ENCODE results near the gene TTBK2. TPM values are rescaled to one million over a fixed set of nuclear protein-coding genes. Genes with fewer than 3 reads are reported as not detected.

Gene TTBK2
- total RNA-seq, 1 experiment from 2014 or later, result 18.6 TPM

GRCh38 chr15:42695527-42696071 is 225.0 kb downstream of the TTBK2 start (continued):
- TF ChIP-seq, protein P1, sequence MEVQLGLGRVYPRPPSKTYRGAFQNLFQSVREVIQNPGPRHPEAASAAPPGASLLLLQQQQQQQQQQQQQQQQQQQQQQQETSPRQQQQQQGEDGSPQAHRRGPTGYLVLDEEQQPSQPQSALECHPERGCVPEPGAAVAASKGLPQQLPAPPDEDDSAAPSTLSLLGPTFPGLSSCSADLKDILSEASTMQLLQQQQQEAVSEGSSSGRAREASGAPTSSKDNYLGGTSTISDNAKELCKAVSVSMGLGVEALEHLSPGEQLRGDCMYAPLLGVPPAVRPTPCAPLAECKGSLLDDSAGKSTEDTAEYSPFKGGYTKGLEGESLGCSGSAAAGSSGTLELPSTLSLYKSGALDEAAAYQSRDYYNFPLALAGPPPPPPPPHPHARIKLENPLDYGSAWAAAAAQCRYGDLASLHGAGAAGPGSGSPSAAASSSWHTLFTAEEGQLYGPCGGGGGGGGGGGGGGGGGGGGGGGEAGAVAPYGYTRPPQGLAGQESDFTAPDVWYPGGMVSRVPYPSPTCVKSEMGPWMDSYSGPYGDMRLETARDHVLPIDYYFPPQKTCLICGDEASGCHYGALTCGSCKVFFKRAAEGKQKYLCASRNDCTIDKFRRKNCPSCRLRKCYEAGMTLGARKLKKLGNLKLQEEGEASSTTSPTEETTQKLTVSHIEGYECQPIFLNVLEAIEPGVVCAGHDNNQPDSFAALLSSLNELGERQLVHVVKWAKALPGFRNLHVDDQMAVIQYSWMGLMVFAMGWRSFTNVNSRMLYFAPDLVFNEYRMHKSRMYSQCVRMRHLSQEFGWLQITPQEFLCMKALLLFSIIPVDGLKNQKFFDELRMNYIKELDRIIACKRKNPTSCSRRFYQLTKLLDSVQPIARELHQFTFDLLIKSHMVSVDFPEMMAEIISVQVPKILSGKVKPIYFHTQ (CRISPR knock-in tag; IDR thresholded peaks at IDR 0.05), result no peak
- TF ChIP-seq GTF2I (CRISPR knock-in tag; conservative IDR thresholded peaks at IDR 0.05), result no peak
- no peak for TF ChIP-seq IRF2 (CRISPR knock-in tag; IDR thresholded peaks at IDR 0.05; ENCODE audit: borderline replicate concordance, low read depth)
- TF ChIP-seq AFF4 (CRISPR knock-in tag; IDR thresholded peaks at IDR 0.05; ENCODE audit: borderline replicate concordance), result no peak
- TF ChIP-seq ZMAT4 (CRISPR knock-in tag; IDR thresholded peaks at IDR 0.05), result no peak
- TF ChIP-seq ZNF281 (CRISPR knock-in tag; IDR thresholded peaks at IDR 0.05), result no peak
- no peak for TF ChIP-seq ZNF423 (CRISPR knock-in tag; IDR thresholded peaks at IDR 0.05)
- TF ChIP-seq TEAD4 (CRISPR knock-in tag; IDR thresholded peaks at IDR 0.05), result no peak
- TF ChIP-seq NR1H2 (CRISPR knock-in tag; IDR thresholded peaks at IDR 0.05), result no peak

- no peak for ATAC-seq
- CTCF ChIA-PET, result interaction anchor here (1.1 kb wide), 1 partner anchor 531 kb away, joined by 3 read pairs; no protein-coding TSS in a partner anchor
- Mint-ChIP-seq H3K27me3 (ENCODE audit: low read depth) (no peaks in the 10 kb centered on the region), H3K27ac (no peak overlapping the region), H3K9me3 (no peaks in the 10 kb centered on the region), H3K4me3 (no peak overlapping the region), H3K4me1 (no peaks in the 10 kb centered on the region), H3K36me3 (no peaks in the 10 kb centered on the region; the same call in 1 of the 2 replicates)
- POLR2A ChIA-PET, result no interaction called here
- no peak for DNase-seq (ENCODE audit: low spot score)
- no peak for TF ChIP-seq ETV6 (CRISPR knock-in tag; IDR thresholded peaks at IDR 0.05)
- no peak for TF ChIP-seq NR2C2 (CRISPR knock-in tag; IDR thresholded peaks at IDR 0.05)
Measured at GRCh38 chr15:42694398-42694797, 226.2 kb downstream of the TTBK2 start.

- Mint-ChIP-seq H3K4me3 (no peak overlapping the region), H3K27me3 (ENCODE audit: low read depth) (no peaks in the 10 kb centered on the region), H3K9me3 (no peaks in the 10 kb centered on the region), H3K27ac (no peak overlapping the region), H3K36me3 (no peaks in the 10 kb centered on the region; the same call in 1 of the 2 replicates), H3K4me1 (no peaks in the 10 kb centered on the region)
- ATAC-seq (no peak), DNase-seq (ENCODE audit: low spot score) (no peak)
- CTCF ChIA-PET, result interaction anchor here (1.1 kb wide), 1 partner anchor 532 kb away, joined by 3 read pairs; no protein-coding TSS in a partner anchor
- POLR2A ChIA-PET, result no interaction called here
- TF ChIP-seq KAT7 (CRISPR knock-in tag; IDR thresholded peaks at IDR 0.05; ENCODE audit: borderline replicate concordance) (no peak), SP1 (CRISPR knock-in tag; conservative IDR thresholded peaks at IDR 0.05) (no peak), FOXK1 (CRISPR knock-in tag; IDR thresholded peaks at IDR 0.05) (no peak), CDX4 (CRISPR knock-in tag; IDR thresholded peaks at IDR 0.05; ENCODE audit: borderline replicate concordance) (no peak), FOXP1 (CRISPR knock-in tag; IDR thresholded peaks at IDR 0.05; ENCODE audit: borderline replicate concordance) (no peak), ZNF671 (CRISPR knock-in tag; IDR thresholded peaks at IDR 0.05) (no peak), ELF4 (CRISPR knock-in tag; IDR thresholded peaks at IDR 0.05; ENCODE audit: low read depth) (no peak)
- TF ChIP-seq, protein P2, sequence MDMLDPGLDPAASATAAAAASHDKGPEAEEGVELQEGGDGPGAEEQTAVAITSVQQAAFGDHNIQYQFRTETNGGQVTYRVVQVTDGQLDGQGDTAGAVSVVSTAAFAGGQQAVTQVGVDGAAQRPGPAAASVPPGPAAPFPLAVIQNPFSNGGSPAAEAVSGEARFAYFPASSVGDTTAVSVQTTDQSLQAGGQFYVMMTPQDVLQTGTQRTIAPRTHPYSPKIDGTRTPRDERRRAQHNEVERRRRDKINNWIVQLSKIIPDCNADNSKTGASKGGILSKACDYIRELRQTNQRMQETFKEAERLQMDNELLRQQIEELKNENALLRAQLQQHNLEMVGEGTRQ (CRISPR knock-in tag; IDR thresholded peaks at IDR 0.05), result no peak
- TF ChIP-seq, protein P3, sequence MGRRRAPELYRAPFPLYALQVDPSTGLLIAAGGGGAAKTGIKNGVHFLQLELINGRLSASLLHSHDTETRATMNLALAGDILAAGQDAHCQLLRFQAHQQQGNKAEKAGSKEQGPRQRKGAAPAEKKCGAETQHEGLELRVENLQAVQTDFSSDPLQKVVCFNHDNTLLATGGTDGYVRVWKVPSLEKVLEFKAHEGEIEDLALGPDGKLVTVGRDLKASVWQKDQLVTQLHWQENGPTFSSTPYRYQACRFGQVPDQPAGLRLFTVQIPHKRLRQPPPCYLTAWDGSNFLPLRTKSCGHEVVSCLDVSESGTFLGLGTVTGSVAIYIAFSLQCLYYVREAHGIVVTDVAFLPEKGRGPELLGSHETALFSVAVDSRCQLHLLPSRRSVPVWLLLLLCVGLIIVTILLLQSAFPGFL (CRISPR knock-in tag; IDR thresholded peaks at IDR 0.05; ENCODE audit: borderline replicate concordance), result no peak
Measured at GRCh38 chr15:42693942-42694341, 226.6 kb downstream of the TTBK2 start.

Measured in WTC11 (cell line).